GM13977 (cell line): ENCODE measurements around the gene P4HTM.

Experiments used
- DNase-seq: peaks from one replicate; pipeline ENCODE4 v3.0.0; 2012; ENCODE audit warnings: low spot score
- in situ Hi-C: fragments of 300-500 bp; cut with MboI; formaldehyde crosslinking; loops from one replicate; pipeline ENCODE4 v1.12.0; 2022; ENCODE audit warnings: low sequenced_read_pairs, low pct_unique_long_range_greater_than_20kb, mixed read lengths, inconsistent platforms; ENCODE audit not compliant: unreplicated experiment
- TF ChIP-seq, protein P1 (sequence below): IDR thresholded peaks from 2 replicates; pipeline ENCODE4 v1.5.1; 2012; ENCODE audit warnings: mild to moderate bottlenecking, control low read depth; ENCODE audit not compliant: insufficient read depth; ENCODE audit errors: extremely low read depth, missing control alignments

P4HTM gene

GRCh38 chr3:49001155-49001554, 11.1 kb downstream of the P4HTM start:
- in situ Hi-C loops = no loop called here
- no peak for DNase-seq
- TF ChIP-seq, protein P1, sequence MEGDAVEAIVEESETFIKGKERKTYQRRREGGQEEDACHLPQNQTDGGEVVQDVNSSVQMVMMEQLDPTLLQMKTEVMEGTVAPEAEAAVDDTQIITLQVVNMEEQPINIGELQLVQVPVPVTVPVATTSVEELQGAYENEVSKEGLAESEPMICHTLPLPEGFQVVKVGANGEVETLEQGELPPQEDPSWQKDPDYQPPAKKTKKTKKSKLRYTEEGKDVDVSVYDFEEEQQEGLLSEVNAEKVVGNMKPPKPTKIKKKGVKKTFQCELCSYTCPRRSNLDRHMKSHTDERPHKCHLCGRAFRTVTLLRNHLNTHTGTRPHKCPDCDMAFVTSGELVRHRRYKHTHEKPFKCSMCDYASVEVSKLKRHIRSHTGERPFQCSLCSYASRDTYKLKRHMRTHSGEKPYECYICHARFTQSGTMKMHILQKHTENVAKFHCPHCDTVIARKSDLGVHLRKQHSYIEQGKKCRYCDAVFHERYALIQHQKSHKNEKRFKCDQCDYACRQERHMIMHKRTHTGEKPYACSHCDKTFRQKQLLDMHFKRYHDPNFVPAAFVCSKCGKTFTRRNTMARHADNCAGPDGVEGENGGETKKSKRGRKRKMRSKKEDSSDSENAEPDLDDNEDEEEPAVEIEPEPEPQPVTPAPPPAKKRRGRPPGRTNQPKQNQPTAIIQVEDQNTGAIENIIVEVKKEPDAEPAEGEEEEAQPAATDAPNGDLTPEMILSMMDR = no peak

DNA sequence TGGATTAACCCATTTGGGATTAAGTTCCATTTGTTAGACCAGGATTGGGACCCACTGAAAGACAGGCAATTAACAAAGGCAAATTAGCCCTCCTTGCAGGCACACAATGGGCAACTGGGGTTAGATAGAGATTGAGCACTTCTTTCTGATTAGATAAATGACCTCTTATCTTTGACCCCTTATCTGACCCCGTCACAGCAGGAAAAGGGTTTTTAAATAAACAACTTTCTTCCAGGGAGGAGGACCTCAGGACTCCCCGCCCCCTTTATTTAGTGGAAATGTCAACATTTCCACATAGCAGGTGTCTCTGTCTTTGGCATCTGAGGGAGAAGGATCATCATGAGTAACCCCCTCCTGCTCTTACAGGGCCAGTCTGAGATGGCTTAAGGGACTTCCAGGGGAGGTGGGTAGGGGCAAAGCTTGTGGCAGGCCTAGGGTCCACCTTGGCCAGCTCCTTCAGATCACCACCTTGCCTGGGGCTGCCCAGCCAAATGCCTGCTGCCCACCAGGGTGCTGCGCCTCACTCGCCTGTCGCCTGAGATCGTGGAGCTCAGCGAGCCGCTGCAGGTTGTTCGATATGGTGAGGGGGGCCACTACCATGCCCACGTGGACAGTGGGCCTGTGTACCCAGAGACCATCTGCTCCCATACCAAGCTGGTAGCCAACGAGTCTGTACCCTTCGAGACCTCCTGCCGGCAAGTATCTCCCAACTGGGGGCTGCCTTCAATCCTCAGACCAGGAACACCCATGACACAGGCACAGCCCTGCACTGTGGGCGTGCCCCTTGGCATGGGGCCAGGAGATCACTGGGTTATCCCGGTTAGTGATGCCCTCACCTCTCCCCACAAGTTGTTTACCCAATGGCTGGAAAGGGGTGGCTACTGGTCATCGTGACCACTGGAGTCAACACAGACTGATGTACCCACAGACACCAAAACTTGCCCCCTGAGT, 14.6 kb downstream of the P4HTM start:
- DNase-seq = no peak
- in situ Hi-C loops = no loop called here
- TF ChIP-seq, protein P1 = no peak

DNA sequence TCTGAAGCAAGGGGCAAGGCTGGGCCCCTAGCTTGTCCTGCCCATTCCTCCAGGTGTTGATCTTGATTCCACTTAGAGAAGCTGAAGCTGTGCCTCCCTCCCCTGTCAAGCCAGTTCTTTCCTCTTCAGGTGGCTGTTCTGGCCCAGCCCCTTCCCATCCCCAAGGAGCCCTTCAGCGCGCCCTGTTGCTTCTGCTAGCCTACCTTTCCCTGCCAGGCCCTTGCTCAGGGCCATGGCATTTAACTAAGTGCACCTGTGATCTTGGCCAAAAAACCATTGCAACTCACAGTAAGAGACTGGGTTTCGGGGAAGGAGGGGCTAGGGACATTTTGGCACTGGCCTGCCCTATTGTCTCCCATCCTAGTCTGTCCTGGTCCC, 15.3 kb downstream of the P4HTM start:
- DNase-seq = no peak
- TF ChIP-seq, protein P1 = no peak
- in situ Hi-C loops = no loop called here

- TF ChIP-seq, protein P1 = no peak
- no peak for DNase-seq
- in situ Hi-C loops = no loop called here
Measured at GRCh38 chr3:49005998-49006397, 16.0 kb downstream of the P4HTM start.

GRCh38 chr3:49006408-49007067, 16.5 kb downstream of the P4HTM start:
- in situ Hi-C loops = no loop called here
- DNase-seq = no peak
- TF ChIP-seq, protein P1 = no peak

- TF ChIP-seq, protein P1 = peak; percentile 42
- in situ Hi-C loops = no loop called here
- DNase-seq = peak; percentile 98
Measured at GRCh38 chr3:49007068-49007770, 17.2 kb downstream of the P4HTM start, which contains the start of gene WDR6. Gene WDR6, plus strand, starts transcription at chr3:49007391. Its CDS starts 41 bp downstream, at chr3:49007432.
